Chondrocyte (in vitro differentiated cells): ENCODE results near the gene RASSF5. TPM values are rescaled to one million over a fixed set of nuclear protein-coding genes. Genes with fewer than 3 reads are reported as not detected.
A peak's percentile ranks its signal among the peaks of the same experiment; 100 is the strongest.

ENCODE experiments used
- DNase-seq: peaks from one replicate; pipeline ENCODE4 v3.0.0; 2021; ENCODE audit warnings: mixed read lengths, low spot score
- H3K27ac Mint-ChIP-seq: one replicate; pipeline ENCODE4 v1.8.0; 2021; ENCODE audit warnings: mild to moderate bottlenecking, moderate library complexity, mixed read lengths; ENCODE audit not compliant: unreplicated experiment
- H3K27me3 Mint-ChIP-seq: 2 replicates; pipeline ENCODE4 v1.8.0; 2021; ENCODE audit warnings: low read depth, mixed read lengths
- H3K36me3 Mint-ChIP-seq: 2 replicates; pipeline ENCODE4 v1.8.0; 2021; ENCODE audit warnings: low read depth, mixed read lengths
- H3K4me1 Mint-ChIP-seq: 2 replicates; pipeline ENCODE4 v1.8.0; 2021; ENCODE audit warnings: low read depth, mild to moderate bottlenecking, mixed read lengths
- H3K4me3 Mint-ChIP-seq: one replicate; pipeline ENCODE4 v1.8.0; 2021; ENCODE audit warnings: mild to moderate bottlenecking, moderate library complexity, mixed read lengths; ENCODE audit not compliant: unreplicated experiment
- H3K9me3 Mint-ChIP-seq: 2 replicates; pipeline ENCODE4 v1.8.0; 2021; ENCODE audit warnings: low read depth, mixed read lengths
- CTCF ChIP-seq: fragments of 200-600 bp; sonication (generic); IDR thresholded peaks from 2 replicates; pipeline ENCODE4 v1.5.0; 2021; ENCODE audit warnings: antibody characterized with exemption, mild to moderate bottlenecking, moderate library complexity
- total RNA-seq: library from RNA; stranded (reverse); gene quantifications from 3 replicates; pipeline ENCODE4 v1.2.1, GENCODE V29; 2021

The RASSF5 gene
- total RNA-seq, 1 donor from 2014 or later, result 0.27 TPM

- TF ChIP-seq CTCF, result no peak
- DNase-seq, result no peak
- Mint-ChIP-seq H3K27me3 (peaks cover 28% of the 10 kb centered on the region), H3K4me3 (peak overlapping the region; percentile 25), H3K9me3 (no peaks in the 10 kb centered on the region), H3K36me3 (peaks cover 1% of the 10 kb centered on the region), H3K27ac (no peak overlapping the region), H3K4me1 (peaks cover 22% of the 10 kb centered on the region)
Observed at GRCh38 chr1:206556047-206556749, 48.9 kb downstream of the RASSF5 start.

GRCh38 chr1:206556750-206557635, 49.7 kb downstream of the RASSF5 start:
- Mint-ChIP-seq H3K4me1 (peaks cover 22% of the 10 kb centered on the region), H3K27me3 (peaks cover 25% of the 10 kb centered on the region), H3K9me3 (no peaks in the 10 kb centered on the region), H3K4me3 (peak overlapping the region; percentile 69), H3K36me3 (peaks cover 1% of the 10 kb centered on the region), H3K27ac (no peak overlapping the region)
- TF ChIP-seq CTCF, result no peak
- no peak for DNase-seq

- no peak for DNase-seq
- Mint-ChIP-seq H3K9me3 (no peaks in the 10 kb centered on the region), H3K27me3 (peaks cover 18% of the 10 kb centered on the region), H3K36me3 (no peaks in the 10 kb centered on the region), H3K4me1 (peaks cover 22% of the 10 kb centered on the region), H3K27ac (no peak overlapping the region), H3K4me3 (peak overlapping the region; percentile 69)
- TF ChIP-seq CTCF, result no peak
Observed at GRCh38 chr1:206557636-206558473, 50.5 kb downstream of the RASSF5 start.

- Mint-ChIP-seq H3K4me3 (no peak overlapping the region), H3K27ac (no peak overlapping the region), H3K36me3 (no peaks in the 10 kb centered on the region), H3K9me3 (no peaks in the 10 kb centered on the region), H3K4me1 (peaks cover 22% of the 10 kb centered on the region), H3K27me3 (peaks cover 14% of the 10 kb centered on the region)
- no peak for DNase-seq
- TF ChIP-seq CTCF, result no peak
Observed at GRCh38 chr1:206558794-206559671, 51.7 kb downstream of the RASSF5 start.
